B cell (primary cell): ENCODE results near the gene DVL1. TPM values are rescaled to one million over a fixed set of nuclear protein-coding genes. Genes with fewer than 3 reads are reported as not detected.

Experiments used
- ATAC-seq: fragments of 200-7000 bp; cut with Tn5 transposase; one replicate; pipeline ENCODE4 v1.10.0; 2021; ENCODE audit warnings: low read depth, mild to moderate bottlenecking, moderate number of reproducible peaks, moderate library complexity
- CTCF ChIA-PET: fragments of 350-600 bp; sonication (Branson Sonifier 250); formaldehyde crosslinking; loops from one replicate; lab custom pipeline; 2021; ENCODE audit warnings: antibody characterized with exemption, inconsistent platforms; lab: Charles Lee
- POLR2A ChIA-PET: fragments of 350-600 bp; sonication (Branson Sonifier 250); formaldehyde crosslinking; loops from one replicate; lab custom pipeline; 2021; ENCODE audit warnings: antibody characterized with exemption; lab: Charles Lee
- DNase-seq: peaks from one replicate; pipeline ENCODE4 v3.0.0; 2013
- H2AFZ ChIP-seq: 2 replicates; pipeline ENCODE4 v1.6.1; 2012; ENCODE audit warnings: mild to moderate bottlenecking, low read depth, low read length; ENCODE audit not compliant: insufficient read depth, poor library complexity, severe bottlenecking
- H3K27ac ChIP-seq, 2 donors: 1 replicate in 1 of 2; 2 replicates in 1 of 2; pipeline ENCODE4 v1.5.1; 2012 to 2013; ENCODE audit warnings: low read length in 2 of 2, mild to moderate bottlenecking in 2 of 2, moderate library complexity in 1 of 2
- H3K27me3 ChIP-seq, 4 experiments: fragments of 200-600 bp in 1 of 4; sonication (generic) in 1 of 4; replicated peaks in 1 of 4; 1 replicate in 2 of 4; 2 replicates in 2 of 4; pipeline versions ENCODE4 v1.6.1 to v1.7.0; 2013 to 2016; ENCODE audit warnings: low read length in 3 of 4, mild to moderate bottlenecking in 2 of 4, mixed read lengths in 1 of 4, moderate library complexity in 1 of 4; ENCODE audit not compliant: insufficient read depth in 4 of 4, control insufficient read depth in 3 of 4; ENCODE audit errors: control extremely low read depth in 1 of 4
- H3K36me3 ChIP-seq, 2 experiments: replicated peaks in 1 of 2; 1 replicate in 1 of 2; 2 replicates in 1 of 2; pipeline versions ENCODE4 v1.6.1 to v1.7.1; 2013; ENCODE audit warnings: low read length in 1 of 2; ENCODE audit not compliant: insufficient read depth in 2 of 2, control insufficient read depth in 1 of 2; ENCODE audit errors: control extremely low read depth in 1 of 2, extremely low read depth in 1 of 2
- H3K4me1 ChIP-seq, 2 donors: fragments of 200-600 bp in 1 of 2; sonication (generic) in 1 of 2; 1 replicate in 1 of 2; 2 replicates in 1 of 2; pipeline versions ENCODE4 v1.5.1 to v1.6.1; 2013 to 2017; ENCODE audit warnings: low read length in 2 of 2; ENCODE audit not compliant: control insufficient read depth in 2 of 2, insufficient read depth in 2 of 2
- H3K4me2 ChIP-seq: replicated peaks from 2 replicates; pipeline ENCODE3; 2012; ENCODE audit warnings: mild to moderate bottlenecking, low read depth, low read length; ENCODE audit not compliant: poor library complexity, severe bottlenecking
- H3K4me3 ChIP-seq, 5 experiments: fragments of 200-600 bp in 1 of 5; sonication (generic) in 1 of 5; 1 replicate in 3 of 5; 2 replicates in 2 of 5; pipeline versions ENCODE4 v1.5.1 to v1.7.0; 2011 to 2016; ENCODE audit warnings: low read length in 4 of 5, mild to moderate bottlenecking in 4 of 5, low read depth in 2 of 5, control low read depth in 1 of 5, moderate library complexity in 1 of 5; ENCODE audit not compliant: insufficient read depth in 1 of 5; ENCODE audit errors: control extremely low read depth in 1 of 5, extremely low read depth in 1 of 5
- H3K79me2 ChIP-seq: fragments of 200-600 bp; sonication (generic); one replicate; pipeline ENCODE4 v1.6.0; 2016; ENCODE audit warnings: low read length; ENCODE audit not compliant: control insufficient read depth, insufficient read depth
- H3K9ac ChIP-seq: fragments of 200-600 bp; sonication (generic); 2 replicates; pipeline ENCODE4 v1.6.1; 2017; ENCODE audit warnings: mild to moderate bottlenecking, low read length, moderate library complexity
- H3K9me3 ChIP-seq, 3 donors: one replicate each; pipeline versions ENCODE4 v1.6.1 to v1.7.1; 2013; ENCODE audit warnings: low read length in 2 of 3; ENCODE audit not compliant: control insufficient read depth in 2 of 3, insufficient read depth in 1 of 3; ENCODE audit errors: control extremely low read depth in 1 of 3
- H4K20me1 ChIP-seq: 2 replicates; pipeline ENCODE4 v1.6.0; 2012; ENCODE audit warnings: mild to moderate bottlenecking, low read length; ENCODE audit not compliant: insufficient read depth, control insufficient read depth, poor library complexity, severe bottlenecking
- H3K27ac Mint-ChIP-seq: one replicate; pipeline ENCODE4 v1.8.0; 2021; ENCODE audit warnings: mixed read lengths
- H3K27me3 Mint-ChIP-seq: one replicate; pipeline ENCODE4 v1.8.0; 2021; ENCODE audit warnings: mixed read lengths
- H3K4me1 Mint-ChIP-seq: one replicate; pipeline ENCODE4 v1.8.0; 2021; ENCODE audit warnings: mixed read lengths
- H3K4me3 Mint-ChIP-seq: one replicate; pipeline ENCODE4 v1.8.0; 2021; ENCODE audit warnings: mixed read lengths
- H3K9me3 Mint-ChIP-seq: one replicate; pipeline ENCODE4 v1.8.0; 2022; ENCODE audit warnings: mixed read lengths; ENCODE audit not compliant: insufficient read depth
- EZH2 ChIP-seq: IDR thresholded peaks from 2 replicates; pipeline ENCODE4 v1.6.1; 2012; ENCODE audit warnings: borderline replicate concordance, low read depth, mild to moderate bottlenecking, moderate library complexity, low read length; ENCODE audit not compliant: insufficient read depth, poor library complexity, severe bottlenecking
- WGBS: methylation state at CpG from one replicate; pipeline ENCODE4 v1.1.5; 2013; ENCODE audit warnings: missing lambda C conversion rate; ENCODE audit not compliant: insufficient coverage; 5-methylcytosine and 5-hydroxymethylcytosine counted together
- intact Hi-C: fragments of 100-400 bp; cut with micrococcal nuclease; formaldehyde crosslinking; loops from one replicate; pipeline ENCODE4 v1.10.0; 2022
- polyA plus RNA-seq: library from polyadenylated mRNA; depleted of rRNA; stranded (reverse); fragments of >200 nt; gene quantifications from 2 replicates; pipeline ENCODE4 v1.2.3, GENCODE V29; 2012
- total RNA-seq, 2 donors: library from RNA; stranded (reverse); fragments of 120-200 nt in 1 of 2; gene quantifications; 1 replicate in 1 of 2; 2 replicates in 1 of 2; pipeline versions ENCODE4 v1.2.3 to v1.2.4, GENCODE V29; 2013 to 2022
- TF ChIP-seq, protein P1 (sequence below): fragments of 200-600 bp; IDR thresholded peaks from one replicate; pipeline ENCODE4 v1.8.0; 2022; ENCODE audit warnings: antibody characterized with exemption, mild to moderate bottlenecking

The DVL1 gene
- total and polyA plus RNA-seq, 2 donors (not counting 1 experiment from before 2014, with no cell fraction given) = 46.1 to 53.5 TPM

DNA sequence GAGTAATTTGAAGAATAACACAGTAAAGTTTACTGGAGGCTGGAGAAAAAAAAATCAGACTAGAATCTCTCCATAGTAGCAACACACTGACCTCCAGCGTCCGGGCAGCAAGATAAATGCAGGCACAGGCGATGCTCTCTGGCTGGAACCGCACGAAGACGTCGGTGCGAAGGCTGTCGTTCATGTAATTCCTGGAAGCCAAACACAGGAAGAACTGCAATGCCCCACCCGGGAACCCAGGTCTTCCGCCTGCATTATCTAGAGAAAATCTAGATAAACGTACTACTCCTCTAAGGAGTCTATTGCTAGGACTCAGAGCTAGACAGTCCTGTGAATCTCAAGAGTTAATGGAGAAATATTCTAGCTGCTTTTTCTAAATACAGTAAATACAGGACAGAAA, 41.5 kb upstream of the DVL1 start:
- ChIA-PET CTCF (interaction anchor here (1.0 kb wide), 1 partner anchor 8 kb away, joined by 3 read pairs; the partner anchor contains the start of gene CCNL2), POLR2A (no interaction called here)
- no peak overlapping the region for H3K4me2 ChIP-seq
- Mint-ChIP-seq H3K9me3 (no peaks in the 10 kb centered on the region), H3K4me3 (no peak overlapping the region), H3K4me1 (peaks cover 10% of the 10 kb centered on the region), H3K27me3 (no peaks in the 10 kb centered on the region), H3K27ac (no peak overlapping the region)
- no peaks in the 10 kb centered on the region for H3K27me3 ChIP-seq
- no peak overlapping the region for H3K27ac ChIP-seq
- no peak overlapping the region for H2AFZ ChIP-seq
- no peak overlapping the region for H3K9ac ChIP-seq
- no peaks in the 10 kb centered on the region for H3K4me1 ChIP-seq
- TF ChIP-seq, protein P1, sequence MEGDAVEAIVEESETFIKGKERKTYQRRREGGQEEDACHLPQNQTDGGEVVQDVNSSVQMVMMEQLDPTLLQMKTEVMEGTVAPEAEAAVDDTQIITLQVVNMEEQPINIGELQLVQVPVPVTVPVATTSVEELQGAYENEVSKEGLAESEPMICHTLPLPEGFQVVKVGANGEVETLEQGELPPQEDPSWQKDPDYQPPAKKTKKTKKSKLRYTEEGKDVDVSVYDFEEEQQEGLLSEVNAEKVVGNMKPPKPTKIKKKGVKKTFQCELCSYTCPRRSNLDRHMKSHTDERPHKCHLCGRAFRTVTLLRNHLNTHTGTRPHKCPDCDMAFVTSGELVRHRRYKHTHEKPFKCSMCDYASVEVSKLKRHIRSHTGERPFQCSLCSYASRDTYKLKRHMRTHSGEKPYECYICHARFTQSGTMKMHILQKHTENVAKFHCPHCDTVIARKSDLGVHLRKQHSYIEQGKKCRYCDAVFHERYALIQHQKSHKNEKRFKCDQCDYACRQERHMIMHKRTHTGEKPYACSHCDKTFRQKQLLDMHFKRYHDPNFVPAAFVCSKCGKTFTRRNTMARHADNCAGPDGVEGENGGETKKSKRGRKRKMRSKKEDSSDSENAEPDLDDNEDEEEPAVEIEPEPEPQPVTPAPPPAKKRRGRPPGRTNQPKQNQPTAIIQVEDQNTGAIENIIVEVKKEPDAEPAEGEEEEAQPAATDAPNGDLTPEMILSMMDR = no peak
- TF ChIP-seq EZH2 = no peak
- peaks cover 52% of the 10 kb centered on the region for H3K79me2 ChIP-seq
- WGBS = 95% methylated on average over 9 of the region's 12 CpGs
- intact Hi-C loops = no loop called here
- peaks cover 62% of the 10 kb centered on the region for H4K20me1 ChIP-seq
- ATAC-seq = no peak
- DNase-seq = no peak
- H3K4me3 ChIP-seq = no peak overlapping the region
- H3K36me3 ChIP-seq = peaks cover 23 to 94% of the 10 kb centered on the region in 2 experiments
- no peaks in the 10 kb centered on the region for H3K9me3 ChIP-seq

DNA sequence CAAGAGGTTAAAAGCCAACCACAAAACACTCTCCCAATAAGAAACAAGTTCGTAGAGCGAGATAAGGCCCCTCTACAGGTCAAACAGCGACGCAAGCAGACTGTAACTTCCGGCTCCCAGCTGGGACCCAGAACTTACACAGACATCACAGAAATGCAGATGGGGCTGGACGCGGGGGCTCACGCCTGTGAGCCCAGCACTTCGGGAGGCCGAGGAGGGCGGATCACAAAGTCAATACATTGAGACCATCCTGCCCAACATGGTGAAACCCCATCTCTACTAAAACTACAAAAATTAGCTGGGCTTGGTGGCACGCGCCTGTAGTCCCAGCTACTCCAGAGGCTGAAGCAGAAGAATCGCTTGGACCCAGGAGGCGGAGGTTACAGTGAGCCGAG, 38.9 kb upstream of the DVL1 start:
- ChIA-PET POLR2A (no interaction called here), CTCF (no interaction called here)
- intact Hi-C loops = no loop called here
- Histone ChIP-seq H3K4me1 (no peaks in the 10 kb centered on the region), H3K9me3 (no peaks in the 10 kb centered on the region), H3K36me3 (peaks cover 15 to 74% of the 10 kb centered on the region in 2 experiments), H3K79me2 (peaks cover 27% of the 10 kb centered on the region), H3K4me2 (no peak overlapping the region), H3K4me3 (no peak overlapping the region), H4K20me1 (peaks cover 44% of the 10 kb centered on the region), H3K27ac (no peak overlapping the region), H3K27me3 (no peaks in the 10 kb centered on the region), H3K9ac (no peak overlapping the region), H2AFZ (no peak overlapping the region)
- no peak overlapping the region for H3K4me3 Mint-ChIP-seq
- no peaks in the 10 kb centered on the region for H3K27me3 Mint-ChIP-seq
- whole genome bisulfite sequencing = 97% methylated on average over 5 of the region's 16 CpGs
- no peaks in the 10 kb centered on the region for H3K4me1 Mint-ChIP-seq
- H3K9me3 Mint-ChIP-seq = no peaks in the 10 kb centered on the region
- no peak for TF ChIP-seq EZH2
- TF ChIP-seq, protein P1 = no peak
- ATAC-seq (no peak), DNase-seq (no peak)
- H3K27ac Mint-ChIP-seq = no peak overlapping the region
